ENCODE measurements around the gene NKAIN2.

Gene NKAIN2

DNA sequence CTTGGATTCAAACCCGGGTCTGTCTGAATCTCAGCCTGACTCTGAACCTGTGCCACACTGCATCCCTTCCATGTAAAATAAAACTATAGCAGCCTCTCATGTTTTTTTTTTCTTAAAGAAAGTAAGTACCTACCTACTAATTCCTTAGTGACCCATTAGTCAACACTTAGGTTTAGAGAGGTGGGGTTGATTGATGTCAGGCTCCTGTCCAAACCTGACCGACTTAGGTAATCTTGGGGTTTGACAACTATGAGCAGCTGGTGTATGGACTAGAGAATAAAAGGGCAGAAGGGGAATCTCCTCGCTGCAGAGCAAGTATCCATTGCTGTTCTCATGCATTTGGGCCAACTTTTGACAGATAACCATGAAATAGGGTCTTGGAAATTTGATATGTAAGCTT, 6.5 kb downstream of the NKAIN2 start:
- Histone ChIP-seq H3K4me2 (ENCODE audit: low read length) (no peak overlapping the region), H3K9ac (ENCODE audit: low read length) (no peak overlapping the region), H3K4me3 (ENCODE audit: low read length) (no peak overlapping the region), H2BK5ac (ENCODE audit: low read length) (no peak overlapping the region), H3K79me2 (ENCODE audit: control insufficient read depth, insufficient read depth, low read length) (no peaks in the 10 kb centered on the region), H3K36me3 (ENCODE audit: control insufficient read depth, insufficient read depth, low read length) (no peaks in the 10 kb centered on the region), H3K18ac (ENCODE audit: low read length) (no peak overlapping the region), H3K56ac (ENCODE audit: low read length) (no peak overlapping the region), H3K27ac (ENCODE audit: low read depth, low read length) (no peak overlapping the region), H2BK120ac (ENCODE audit: low read depth, low read length) (no peak overlapping the region), H3K79me1 (ENCODE audit: low read length) (no peaks in the 10 kb centered on the region), H2BK15ac (replicated peaks; ENCODE audit: low read depth) (no peak overlapping the region), H3K23ac (ENCODE audit: low read length) (no peak overlapping the region), H3K4me1 (ENCODE audit: control insufficient read depth, low read depth, low read length) (no peaks in the 10 kb centered on the region), H3K4ac (ENCODE audit: low read depth, low read length) (no peak overlapping the region), H3K27me3 (ENCODE audit: insufficient read depth, low read length, poor library complexity) (no peaks in the 10 kb centered on the region), H4K8ac (ENCODE audit: low read depth, low read length) (no peak overlapping the region), H4K5ac (ENCODE audit: low read length) (no peak overlapping the region), H2AK5ac (ENCODE audit: low read length) (no peak overlapping the region)
- no peak for DNase-seq
- WGBS (ENCODE audit: extremely low coverage, insufficient coverage, low lambda C conversion rate): no CpG with 5 or more reads among the region's 3 CpGs

DNA sequence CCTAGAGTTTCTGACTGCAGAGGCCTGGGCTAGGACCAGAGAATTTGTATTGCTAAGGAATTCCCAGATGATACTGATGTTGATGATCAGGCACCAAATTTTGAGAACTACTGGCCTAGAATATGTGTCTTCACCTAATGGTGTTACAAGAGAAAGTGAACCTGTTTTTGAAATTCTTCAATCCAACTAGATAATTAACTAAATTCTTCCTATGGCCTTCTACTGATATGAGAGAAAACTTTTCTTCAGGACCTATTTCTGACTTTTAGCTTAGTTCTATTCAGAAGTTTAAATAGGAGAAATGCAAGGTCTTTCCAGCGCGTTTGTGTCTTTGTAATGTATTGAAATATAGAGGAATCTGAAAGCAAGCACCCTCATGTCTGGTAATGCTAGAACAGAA, 7.3 kb downstream of the NKAIN2 start:
- DNase-seq: no peak
- no CpG with 5 or more reads among the region's 2 CpGs for WGBS (ENCODE audit: extremely low coverage, insufficient coverage, low lambda C conversion rate)
- Histone ChIP-seq H3K4me3 (ENCODE audit: low read length) (no peak overlapping the region), H3K27me3 (ENCODE audit: insufficient read depth, low read length, poor library complexity) (no peaks in the 10 kb centered on the region), H3K23ac (ENCODE audit: low read length) (no peak overlapping the region), H2BK120ac (ENCODE audit: low read depth, low read length) (no peak overlapping the region), H4K5ac (ENCODE audit: low read length) (no peak overlapping the region), H2BK5ac (ENCODE audit: low read length) (no peak overlapping the region), H3K56ac (ENCODE audit: low read length) (no peak overlapping the region), H3K36me3 (ENCODE audit: control insufficient read depth, insufficient read depth, low read length) (no peaks in the 10 kb centered on the region), H2BK15ac (replicated peaks; ENCODE audit: low read depth) (no peak overlapping the region), H3K4me2 (ENCODE audit: low read length) (no peak overlapping the region), H3K4ac (ENCODE audit: low read depth, low read length) (no peak overlapping the region), H3K79me2 (ENCODE audit: control insufficient read depth, insufficient read depth, low read length) (no peaks in the 10 kb centered on the region), H3K18ac (ENCODE audit: low read length) (no peak overlapping the region), H3K9ac (ENCODE audit: low read length) (no peak overlapping the region), H4K8ac (ENCODE audit: low read depth, low read length) (no peak overlapping the region), H3K27ac (ENCODE audit: low read depth, low read length) (no peak overlapping the region), H3K79me1 (ENCODE audit: low read length) (no peaks in the 10 kb centered on the region), H3K4me1 (ENCODE audit: control insufficient read depth, low read depth, low read length) (no peaks in the 10 kb centered on the region), H2AK5ac (ENCODE audit: low read length) (no peak overlapping the region)

DNA sequence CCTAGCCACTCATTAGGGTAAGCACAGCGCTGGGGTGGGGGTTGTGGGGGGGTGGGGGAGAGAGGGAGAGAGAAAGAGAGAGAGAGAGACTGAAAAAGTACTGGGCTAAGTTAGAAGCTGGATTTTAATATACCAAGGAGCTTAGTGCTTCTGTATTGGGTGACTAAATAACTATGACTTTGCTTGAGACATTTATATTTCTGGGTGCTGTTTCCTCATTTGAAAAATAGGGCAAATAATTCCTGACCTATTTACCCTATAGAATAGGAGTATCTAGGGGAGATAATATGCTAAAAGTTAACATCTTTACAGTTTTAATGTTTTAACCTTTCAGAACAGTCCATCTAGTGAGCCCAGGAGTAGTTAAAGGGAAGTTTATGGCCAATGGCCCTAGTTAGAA, 7.7 kb downstream of the NKAIN2 start:
- Histone ChIP-seq H3K4me2 (ENCODE audit: low read length) (no peak overlapping the region), H3K4me1 (ENCODE audit: control insufficient read depth, low read depth, low read length) (no peaks in the 10 kb centered on the region), H2BK5ac (ENCODE audit: low read length) (no peak overlapping the region), H3K79me1 (ENCODE audit: low read length) (no peaks in the 10 kb centered on the region), H2AK5ac (ENCODE audit: low read length) (no peak overlapping the region), H4K5ac (ENCODE audit: low read length) (no peak overlapping the region), H3K4ac (ENCODE audit: low read depth, low read length) (no peak overlapping the region), H3K18ac (ENCODE audit: low read length) (no peak overlapping the region), H2BK15ac (replicated peaks; ENCODE audit: low read depth) (no peak overlapping the region), H3K23ac (ENCODE audit: low read length) (no peak overlapping the region), H2BK120ac (ENCODE audit: low read depth, low read length) (no peak overlapping the region), H3K9ac (ENCODE audit: low read length) (no peak overlapping the region), H3K27ac (ENCODE audit: low read depth, low read length) (no peak overlapping the region), H3K79me2 (ENCODE audit: control insufficient read depth, insufficient read depth, low read length) (no peaks in the 10 kb centered on the region), H3K36me3 (ENCODE audit: control insufficient read depth, insufficient read depth, low read length) (no peaks in the 10 kb centered on the region), H4K8ac (ENCODE audit: low read depth, low read length) (no peak overlapping the region), H3K27me3 (ENCODE audit: insufficient read depth, low read length, poor library complexity) (no peaks in the 10 kb centered on the region), H3K4me3 (ENCODE audit: low read length) (no peak overlapping the region), H3K56ac (ENCODE audit: low read length) (no peak overlapping the region)
- no peak for DNase-seq
- no CpG with 5 or more reads among the region's 1 CpG for WGBS (ENCODE audit: extremely low coverage, insufficient coverage, low lambda C conversion rate)

DNA sequence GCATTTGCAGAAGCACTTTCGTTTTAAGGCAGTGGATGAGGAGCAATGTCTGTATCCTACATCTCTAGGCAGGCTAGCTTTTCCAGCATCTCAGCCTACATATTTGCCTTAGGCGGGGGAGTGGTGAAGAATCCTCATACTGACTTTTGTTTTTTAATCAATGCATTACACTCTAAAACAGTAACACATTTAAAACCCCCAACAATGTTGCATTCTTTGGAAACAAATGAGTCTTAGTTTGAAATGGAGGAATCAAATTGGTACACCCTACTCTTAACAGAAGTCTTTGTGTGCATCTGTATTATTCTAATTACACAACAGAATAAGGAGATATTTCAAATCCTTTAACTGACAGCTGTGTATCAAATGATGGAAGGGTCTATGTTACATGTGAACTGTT, 9.0 kb downstream of the NKAIN2 start:
- no peaks in the 10 kb centered on the region for H3K79me2 ChIP-seq (ENCODE audit: control insufficient read depth, insufficient read depth, low read length)
- H3K9ac ChIP-seq (ENCODE audit: low read length): no peak overlapping the region
- H3K4me1 ChIP-seq (ENCODE audit: control insufficient read depth, low read depth, low read length): no peaks in the 10 kb centered on the region
- H3K56ac ChIP-seq (ENCODE audit: low read length): no peak overlapping the region
- H2BK120ac ChIP-seq (ENCODE audit: low read depth, low read length): no peak overlapping the region
- no peak overlapping the region for H4K5ac ChIP-seq (ENCODE audit: low read length)
- H3K4ac ChIP-seq (ENCODE audit: low read depth, low read length): no peak overlapping the region
- H3K79me1 ChIP-seq (ENCODE audit: low read length): no peaks in the 10 kb centered on the region
- H3K27ac ChIP-seq (ENCODE audit: low read depth, low read length): no peak overlapping the region
- H3K23ac ChIP-seq (ENCODE audit: low read length): no peak overlapping the region
- no peaks in the 10 kb centered on the region for H3K27me3 ChIP-seq (ENCODE audit: insufficient read depth, low read length, poor library complexity)
- no peak overlapping the region for H2AK5ac ChIP-seq (ENCODE audit: low read length)
- H3K18ac ChIP-seq (ENCODE audit: low read length): no peak overlapping the region
- no peak overlapping the region for H3K4me3 ChIP-seq (ENCODE audit: low read length)
- H3K36me3 ChIP-seq (ENCODE audit: control insufficient read depth, insufficient read depth, low read length): no peaks in the 10 kb centered on the region
- no CpG with 5 or more reads among the region's 2 CpGs for WGBS (ENCODE audit: extremely low coverage, insufficient coverage, low lambda C conversion rate)
- no peak overlapping the region for H3K4me2 ChIP-seq (ENCODE audit: low read length)
- no peak overlapping the region for H2BK5ac ChIP-seq (ENCODE audit: low read length)
- no peak overlapping the region for H4K8ac ChIP-seq (ENCODE audit: low read depth, low read length)
- no peak overlapping the region for H2BK15ac ChIP-seq (replicated peaks; ENCODE audit: low read depth)
- DNase-seq: no peak

DNA sequence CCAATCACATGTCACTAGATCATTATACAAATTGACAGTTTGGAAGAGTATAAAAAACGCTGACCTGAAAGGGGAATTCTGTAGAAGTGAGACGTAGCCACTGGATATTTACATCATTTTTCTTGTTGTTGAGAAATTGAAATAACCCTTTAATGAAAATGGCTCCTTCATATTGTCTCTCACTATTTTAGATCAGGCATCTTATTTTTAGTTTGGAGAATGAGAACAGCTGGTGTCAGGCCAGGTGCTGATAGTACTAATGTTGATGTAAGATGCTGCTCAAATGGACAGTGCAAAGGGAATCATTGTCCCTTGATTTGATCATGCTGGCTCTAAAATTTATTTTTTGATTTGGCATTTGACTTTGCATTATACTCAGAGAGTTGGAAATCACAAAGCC, 17.4 kb downstream of the NKAIN2 start:
- Histone ChIP-seq H3K4ac (ENCODE audit: low read depth, low read length) (no peak overlapping the region), H3K79me1 (ENCODE audit: low read length) (no peaks in the 10 kb centered on the region), H2AK5ac (ENCODE audit: low read length) (no peak overlapping the region), H2BK15ac (replicated peaks; ENCODE audit: low read depth) (no peak overlapping the region), H3K4me3 (ENCODE audit: low read length) (no peak overlapping the region), H3K4me2 (ENCODE audit: low read length) (no peak overlapping the region), H3K23ac (ENCODE audit: low read length) (no peak overlapping the region), H3K27me3 (ENCODE audit: insufficient read depth, low read length, poor library complexity) (no peaks in the 10 kb centered on the region), H3K36me3 (ENCODE audit: control insufficient read depth, insufficient read depth, low read length) (no peaks in the 10 kb centered on the region), H3K79me2 (ENCODE audit: control insufficient read depth, insufficient read depth, low read length) (no peaks in the 10 kb centered on the region), H3K56ac (ENCODE audit: low read length) (no peak overlapping the region), H3K9ac (ENCODE audit: low read length) (no peak overlapping the region), H2BK120ac (ENCODE audit: low read depth, low read length) (no peak overlapping the region), H3K18ac (ENCODE audit: low read length) (peak overlapping the region; percentile 28), H3K27ac (ENCODE audit: low read depth, low read length) (no peak overlapping the region), H3K4me1 (ENCODE audit: control insufficient read depth, low read depth, low read length) (no peaks in the 10 kb centered on the region), H4K5ac (ENCODE audit: low read length) (no peak overlapping the region), H2BK5ac (ENCODE audit: low read length) (no peak overlapping the region), H4K8ac (ENCODE audit: low read depth, low read length) (no peak overlapping the region)
- DNase-seq: no peak
- WGBS (ENCODE audit: extremely low coverage, insufficient coverage, low lambda C conversion rate): no CpG with 5 or more reads among the region's 2 CpGs

DNA sequence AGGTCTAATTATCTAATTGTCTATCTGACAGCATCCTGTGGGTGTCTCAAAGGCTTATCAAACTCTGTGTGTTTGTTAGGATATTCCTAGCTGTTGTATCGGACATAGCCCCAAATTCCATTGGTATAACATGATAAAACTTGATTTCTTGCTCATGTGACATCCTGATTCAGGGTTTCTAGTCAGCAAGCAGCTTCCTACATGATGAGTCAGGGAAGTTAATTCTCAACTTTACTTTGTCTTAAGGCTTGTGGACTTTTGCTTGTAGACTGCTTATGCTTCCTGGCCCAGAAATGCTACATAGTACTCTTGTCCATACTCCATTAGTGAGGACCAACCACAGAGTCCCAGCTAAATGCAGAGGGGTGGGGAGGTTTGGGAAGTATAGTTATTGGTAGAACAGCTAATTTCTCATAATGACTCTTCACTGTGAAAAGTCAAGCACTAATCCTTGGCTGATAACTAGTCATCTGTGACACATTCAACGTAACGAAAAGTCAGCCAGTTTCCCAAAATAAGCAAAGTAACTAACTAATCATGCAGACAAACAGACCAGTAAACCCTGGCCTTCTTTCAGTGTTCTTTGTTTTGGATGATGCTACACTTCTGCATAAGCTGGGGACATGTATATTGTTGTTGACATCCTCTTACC, 25.8 kb downstream of the NKAIN2 start:
- no peak overlapping the region for H2BK5ac ChIP-seq (ENCODE audit: low read length)
- no peak overlapping the region for H4K8ac ChIP-seq (ENCODE audit: low read depth, low read length)
- no peaks in the 10 kb centered on the region for H3K36me3 ChIP-seq (ENCODE audit: control insufficient read depth, insufficient read depth, low read length)
- no peak overlapping the region for H2BK120ac ChIP-seq (ENCODE audit: low read depth, low read length)
- WGBS (ENCODE audit: extremely low coverage, insufficient coverage, low lambda C conversion rate): no CpG with 5 or more reads among the region's 3 CpGs
- H3K56ac ChIP-seq (ENCODE audit: low read length): no peak overlapping the region
- no peak overlapping the region for H3K4me2 ChIP-seq (ENCODE audit: low read length)
- H3K23ac ChIP-seq (ENCODE audit: low read length): no peak overlapping the region
- DNase-seq: peak; percentile 18
- H4K5ac ChIP-seq (ENCODE audit: low read length): no peak overlapping the region
- no peak overlapping the region for H3K27ac ChIP-seq (ENCODE audit: low read depth, low read length)
- no peak overlapping the region for H3K4me3 ChIP-seq (ENCODE audit: low read length)
- no peak overlapping the region for H2AK5ac ChIP-seq (ENCODE audit: low read length)
- no peak overlapping the region for H3K4ac ChIP-seq (ENCODE audit: low read depth, low read length)
- no peak overlapping the region for H2BK15ac ChIP-seq (replicated peaks; ENCODE audit: low read depth)
- H3K27me3 ChIP-seq (ENCODE audit: insufficient read depth, low read length, poor library complexity): no peaks in the 10 kb centered on the region
- H3K4me1 ChIP-seq (ENCODE audit: control insufficient read depth, low read depth, low read length): peaks cover 10% of the 10 kb centered on the region
- H3K79me1 ChIP-seq (ENCODE audit: low read length): no peaks in the 10 kb centered on the region
- H3K79me2 ChIP-seq (ENCODE audit: control insufficient read depth, insufficient read depth, low read length): no peaks in the 10 kb centered on the region
- H3K18ac ChIP-seq (ENCODE audit: low read length): peak overlapping the region; percentile 77
- no peak overlapping the region for H3K9ac ChIP-seq (ENCODE audit: low read length)
